ENCODE data around the gene COL19A1.
"Not testable (repeated sequence)": the region's sequence is repeated elsewhere in the genome, so short reads cannot be mapped to it uniquely, and the experiment has no call there.

COL19A1 gene

DNA sequence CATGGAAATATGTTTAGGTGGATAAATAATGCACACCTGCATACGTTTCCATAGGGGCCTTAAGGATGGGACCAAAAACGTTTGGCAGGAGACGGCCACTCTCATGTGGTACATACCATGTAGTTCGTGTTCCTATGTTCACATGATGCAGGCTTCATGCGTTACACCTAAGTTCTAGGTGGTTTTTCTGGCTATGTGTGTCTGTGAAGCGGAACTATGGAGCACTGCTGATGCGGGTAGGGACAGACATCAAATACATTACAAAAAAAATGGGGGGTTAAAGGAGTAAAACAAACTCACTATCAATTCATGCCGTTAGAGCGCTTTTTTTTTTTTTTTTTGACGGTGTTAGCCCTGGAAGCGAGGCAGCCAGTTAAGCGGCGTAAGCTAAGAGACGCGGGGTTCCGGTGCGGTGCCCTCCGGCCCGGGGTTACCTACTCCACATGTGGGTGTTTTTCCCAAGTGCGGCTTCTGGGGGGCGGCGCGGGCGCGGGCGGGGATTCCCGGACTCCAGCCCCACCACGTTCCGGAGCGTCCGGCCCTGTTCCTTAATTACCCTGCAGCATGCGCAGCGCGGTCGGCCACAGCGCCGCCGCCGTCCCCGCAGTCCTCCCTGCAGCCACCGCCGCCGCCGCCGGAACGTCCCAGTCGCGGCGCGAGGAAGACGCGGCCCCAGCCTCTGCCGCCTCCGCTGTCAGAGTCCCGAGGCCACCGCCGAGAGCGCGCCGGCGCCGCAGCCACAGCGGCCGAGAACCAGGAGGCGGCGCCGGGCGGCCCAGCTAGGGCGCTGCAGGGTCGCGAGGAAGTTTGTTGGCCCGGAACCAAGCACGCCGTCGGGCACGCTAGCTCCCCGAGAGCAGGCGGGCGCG, 648 bp downstream of the COL19A1 start:
- peak; percentile 45 for DNase-seq

GRCh38 chr6:69867639-69867976, 1.3 kb downstream of the COL19A1 start:
- no peak for DNase-seq

DNA sequence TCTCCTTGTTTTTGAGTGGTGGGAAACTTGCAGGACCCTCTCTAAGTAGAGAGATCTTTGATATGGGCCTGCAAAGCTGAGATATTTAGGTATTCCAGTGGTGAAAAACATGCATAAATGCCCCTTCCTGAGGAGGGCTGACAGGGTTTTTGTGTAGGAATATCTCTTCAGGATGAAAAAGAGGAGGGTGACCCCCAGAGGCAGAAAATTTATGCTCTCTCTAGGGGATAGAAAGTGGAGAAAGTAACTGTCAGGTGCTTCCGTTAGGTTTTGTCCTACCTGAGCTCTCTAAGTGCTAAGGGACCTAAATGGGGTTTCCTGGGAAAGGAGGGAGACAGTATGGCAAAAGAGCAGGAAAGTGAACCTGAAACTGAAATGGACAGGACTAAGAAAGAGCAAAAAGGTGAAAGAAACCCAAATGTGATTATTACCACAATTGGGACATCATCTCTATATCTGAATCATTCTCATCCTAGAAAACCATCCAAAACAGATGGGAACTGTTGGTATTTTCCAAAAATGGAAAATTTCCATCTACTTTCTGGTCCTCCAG, 2.0 kb downstream of the COL19A1 start:
- no peak for DNase-seq

- no peak for DNase-seq
These were observed 2.6 kb downstream of the COL19A1 start for GRCh38 chr6:69868961-69869360.

DNA sequence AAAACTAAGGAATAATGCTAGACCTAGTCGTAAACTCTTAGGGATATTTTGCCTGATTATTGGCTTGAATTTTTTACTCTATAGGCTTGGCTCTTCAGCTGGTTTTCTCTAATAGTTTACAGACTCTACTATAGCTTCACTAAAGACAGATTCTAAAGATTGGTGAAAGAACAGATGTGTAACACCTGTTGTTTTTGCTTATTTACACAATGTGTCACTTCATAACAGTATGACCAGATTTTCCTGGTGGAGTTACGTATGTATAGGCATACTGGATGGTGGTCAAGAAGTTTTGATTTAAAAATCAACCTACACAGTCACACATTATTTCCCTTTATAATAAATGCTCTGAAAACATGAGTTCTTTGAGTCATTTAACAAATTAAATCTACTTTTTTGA, 4.8 kb downstream of the COL19A1 start:
- DNase-seq: no peak

GRCh38 chr6:69873291-69873690, 6.9 kb downstream of the COL19A1 start:
- DNase-seq: no peak

GRCh38 chr6:69875715-69876114, 9.4 kb downstream of the COL19A1 start:
- DNase-seq: no peak

DNA sequence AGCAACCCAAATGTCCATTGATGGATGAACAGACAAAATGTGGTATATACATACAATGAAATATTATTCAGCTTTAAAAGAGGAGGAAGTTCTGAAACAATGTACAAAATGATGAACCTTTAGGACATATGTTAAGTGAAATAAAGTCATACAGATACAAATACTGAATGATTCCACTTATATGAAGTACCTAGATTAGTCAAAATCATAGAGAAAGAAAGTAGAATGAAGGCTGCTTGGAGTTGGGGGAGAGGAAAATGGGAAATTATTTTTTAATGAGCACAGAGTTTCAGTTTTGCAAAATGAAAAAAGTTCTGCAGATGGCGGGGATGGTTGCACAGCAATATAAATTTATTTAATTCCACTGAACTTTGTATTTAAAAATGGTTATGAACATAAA, 12.4 kb downstream of the COL19A1 start:
- no peak for DNase-seq

- no peak for DNase-seq
These were observed 14.2 kb downstream of the COL19A1 start for GRCh38 chr6:69880601-69881000.

DNA sequence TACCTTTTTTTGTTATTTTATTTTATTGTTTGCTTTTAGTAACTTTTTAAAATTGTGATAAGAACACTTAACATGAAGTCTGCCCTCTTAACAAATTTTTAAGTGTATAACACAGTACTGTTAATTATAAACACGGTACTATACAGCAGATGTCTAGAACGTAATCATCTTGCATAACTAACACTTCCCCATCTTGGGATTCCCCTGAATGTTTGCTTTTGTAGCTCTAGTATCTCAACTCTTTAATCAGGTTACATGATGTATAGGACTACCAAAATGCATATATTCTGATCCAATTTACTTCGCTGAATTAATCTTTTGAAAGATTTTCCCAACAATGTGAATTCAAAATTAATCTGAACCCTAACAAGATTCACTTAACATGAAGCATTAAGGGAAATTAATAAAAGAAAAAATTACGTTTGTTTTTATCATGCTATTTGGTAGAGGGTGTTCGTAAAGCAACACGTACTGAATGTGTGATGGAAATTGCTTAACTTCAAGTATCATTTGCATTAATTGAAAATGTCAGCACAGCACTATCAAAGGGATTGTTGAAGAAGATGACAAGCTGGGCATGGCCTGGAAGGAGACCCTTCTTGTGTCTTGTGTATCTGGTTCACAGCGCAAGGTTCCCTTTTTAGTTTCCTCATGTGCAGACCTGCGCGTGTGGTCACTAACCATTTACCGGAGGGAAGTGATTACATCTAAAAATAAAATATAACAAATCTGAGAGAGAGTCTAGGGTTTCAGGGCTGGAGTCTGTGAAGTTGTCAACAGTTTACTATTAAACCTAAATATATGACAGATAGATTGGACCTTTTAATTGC, 15.2 kb downstream of the COL19A1 start:
- no peak for DNase-seq

DNA sequence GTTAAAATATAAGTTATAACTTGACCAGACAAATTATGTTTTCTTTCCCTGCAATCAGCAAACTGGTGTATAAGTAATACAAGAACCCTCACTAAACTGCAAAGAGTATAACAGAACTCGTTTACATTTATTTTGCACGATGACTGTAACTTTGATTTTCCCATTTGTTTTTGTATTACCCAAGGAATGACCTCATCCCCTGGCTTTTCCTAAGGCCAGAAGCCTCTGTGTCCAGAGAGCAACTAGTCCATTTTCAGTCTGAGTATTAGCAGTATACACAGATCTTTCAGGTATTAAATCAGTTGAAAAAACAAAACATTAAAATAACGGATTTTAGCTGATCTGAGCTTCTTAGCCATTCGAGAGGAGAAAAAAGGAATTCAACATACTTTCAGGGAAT, 17.2 kb downstream of the COL19A1 start:
- DNase-seq: no peak

- no peak for DNase-seq
These were observed 17.9 kb downstream of the COL19A1 start for GRCh38 chr6:69884231-69884630.

- no peak for DNase-seq
These were observed 20.7 kb downstream of the COL19A1 start for GRCh38 chr6:69887026-69887425.

- no peak for DNase-seq
These were observed 21.5 kb downstream of the COL19A1 start for GRCh38 chr6:69887714-69888345.

DNA sequence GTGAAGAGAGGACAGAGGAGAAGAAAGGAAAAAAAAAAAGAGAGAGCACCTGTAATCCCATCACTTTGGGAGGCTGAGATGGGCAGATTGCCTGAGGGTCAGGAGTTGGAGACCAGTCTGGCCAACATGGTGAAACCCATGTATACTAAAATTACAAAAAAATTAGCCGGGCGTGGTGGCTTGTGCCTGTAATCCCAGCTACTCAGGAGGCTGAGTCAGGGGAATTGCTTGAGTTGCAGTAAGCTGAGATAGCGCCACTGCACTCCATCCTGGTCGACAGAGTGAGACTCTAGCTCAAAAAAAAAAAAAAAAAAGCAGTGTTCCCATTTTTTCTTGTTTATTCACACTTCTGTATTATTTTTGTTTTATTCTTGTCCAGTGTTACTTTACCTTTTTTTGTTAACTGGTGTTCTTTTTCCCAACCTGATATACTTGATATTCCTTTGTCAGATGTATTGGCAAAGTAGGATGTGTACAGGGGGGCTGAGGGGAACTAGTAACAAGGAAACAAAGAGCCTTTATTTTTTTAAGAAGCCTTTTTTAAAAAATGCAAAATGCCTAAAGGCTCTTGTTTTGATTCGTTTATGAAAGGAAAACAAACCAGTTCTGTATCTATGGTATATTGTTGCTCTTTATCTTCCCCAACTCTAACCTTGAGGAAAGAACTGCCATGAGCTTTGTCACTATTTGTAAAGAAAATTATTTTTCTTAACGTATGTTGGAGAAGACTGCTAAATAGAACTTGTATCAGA, 22.3 kb downstream of the COL19A1 start:
- DNase-seq: no peak

- DNase-seq: not testable (repeated sequence)
These were observed 23.0 kb downstream of the COL19A1 start for GRCh38 chr6:69889234-69889974.

- DNase-seq: not testable (repeated sequence)
These were observed 26.2 kb downstream of the COL19A1 start for GRCh38 chr6:69892561-69892960.

GRCh38 chr6:69893266-69893665, 26.9 kb downstream of the COL19A1 start:
- DNase-seq: not testable (repeated sequence)

DNA sequence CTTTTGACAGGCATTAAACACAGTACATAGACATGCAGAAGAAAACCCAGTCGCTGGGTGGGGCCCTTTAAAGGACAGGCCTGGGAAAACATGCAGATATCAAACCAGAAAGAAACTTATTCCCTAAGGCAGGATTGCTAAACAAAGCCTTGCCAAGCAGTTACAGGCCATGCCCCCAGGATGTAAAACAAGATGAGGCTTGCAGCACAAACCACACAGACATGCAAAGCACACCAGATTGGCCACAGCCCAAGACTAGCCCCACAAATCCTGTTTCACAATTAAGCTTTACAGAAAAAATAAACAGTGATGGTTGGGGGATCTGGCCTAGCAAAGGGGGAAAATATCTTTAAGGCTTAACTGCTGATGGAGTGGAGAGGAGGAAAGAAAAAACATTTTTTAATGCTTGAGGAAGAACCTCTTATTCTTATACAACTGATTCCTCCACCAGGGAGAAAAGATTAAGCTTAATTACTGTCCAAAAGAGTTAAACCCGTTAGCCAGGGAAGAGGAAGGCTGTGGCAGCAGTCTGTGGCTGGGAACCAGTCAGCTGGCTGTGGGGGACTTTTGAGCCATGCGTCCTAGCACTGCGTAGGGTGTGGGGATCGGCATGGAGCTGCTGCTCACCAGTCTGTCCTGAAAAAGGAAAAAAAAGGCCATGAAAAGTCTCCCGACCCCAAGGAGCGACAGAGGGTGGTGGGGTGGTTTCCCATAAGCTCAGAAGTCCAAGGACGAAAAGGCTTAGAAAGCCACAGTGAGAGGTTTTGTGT, 28.4 kb downstream of the COL19A1 start:
- no peak for DNase-seq

GRCh38 chr6:69895396-69895795, 29.0 kb downstream of the COL19A1 start:
- no peak for DNase-seq

DNA sequence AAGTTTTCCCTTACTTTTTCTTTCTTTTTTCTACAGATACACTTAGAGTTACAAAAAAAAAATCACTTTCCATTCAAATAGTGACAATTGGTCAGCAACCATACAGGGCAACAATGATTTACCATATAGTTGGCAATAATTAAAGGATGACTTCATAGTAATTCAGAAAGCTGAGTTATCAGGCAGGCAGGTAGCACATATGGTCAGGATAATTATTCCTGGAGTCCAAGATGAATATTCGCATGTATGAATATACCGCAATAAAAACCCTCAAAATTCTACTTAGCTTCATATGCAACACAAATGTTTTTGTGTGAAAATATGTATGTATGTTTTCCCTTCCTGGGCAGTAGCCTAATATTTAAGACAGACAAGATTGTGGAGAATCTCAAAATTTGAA, 34.5 kb downstream of the COL19A1 start:
- DNase-seq: no peak

All from NCI-H146 (cell line).